Left kidney (tissue), 2 donors: ENCODE results near the gene PPBP. TPM values are rescaled to one million over a fixed set of nuclear protein-coding genes. Genes with fewer than 3 reads are reported as not detected.
"Not testable (repeated sequence)": the region's sequence is repeated elsewhere in the genome, so short reads cannot be mapped to it uniquely, and the experiment has no call there.

Experiments
- DNase-seq: peaks from one replicate; pipeline ENCODE4 v3.0.0-alpha.2; 2013
- polyA plus RNA-seq: library from polyadenylated mRNA; unstranded; fragments of 120-200 nt; gene quantifications from one replicate; pipeline ENCODE4 v1.2.1, GENCODE V29; 2013; ENCODE audit not compliant: insufficient read length

PPBP gene
- polyA plus RNA-seq, 1 donor, result 14.8 TPM

DNA sequence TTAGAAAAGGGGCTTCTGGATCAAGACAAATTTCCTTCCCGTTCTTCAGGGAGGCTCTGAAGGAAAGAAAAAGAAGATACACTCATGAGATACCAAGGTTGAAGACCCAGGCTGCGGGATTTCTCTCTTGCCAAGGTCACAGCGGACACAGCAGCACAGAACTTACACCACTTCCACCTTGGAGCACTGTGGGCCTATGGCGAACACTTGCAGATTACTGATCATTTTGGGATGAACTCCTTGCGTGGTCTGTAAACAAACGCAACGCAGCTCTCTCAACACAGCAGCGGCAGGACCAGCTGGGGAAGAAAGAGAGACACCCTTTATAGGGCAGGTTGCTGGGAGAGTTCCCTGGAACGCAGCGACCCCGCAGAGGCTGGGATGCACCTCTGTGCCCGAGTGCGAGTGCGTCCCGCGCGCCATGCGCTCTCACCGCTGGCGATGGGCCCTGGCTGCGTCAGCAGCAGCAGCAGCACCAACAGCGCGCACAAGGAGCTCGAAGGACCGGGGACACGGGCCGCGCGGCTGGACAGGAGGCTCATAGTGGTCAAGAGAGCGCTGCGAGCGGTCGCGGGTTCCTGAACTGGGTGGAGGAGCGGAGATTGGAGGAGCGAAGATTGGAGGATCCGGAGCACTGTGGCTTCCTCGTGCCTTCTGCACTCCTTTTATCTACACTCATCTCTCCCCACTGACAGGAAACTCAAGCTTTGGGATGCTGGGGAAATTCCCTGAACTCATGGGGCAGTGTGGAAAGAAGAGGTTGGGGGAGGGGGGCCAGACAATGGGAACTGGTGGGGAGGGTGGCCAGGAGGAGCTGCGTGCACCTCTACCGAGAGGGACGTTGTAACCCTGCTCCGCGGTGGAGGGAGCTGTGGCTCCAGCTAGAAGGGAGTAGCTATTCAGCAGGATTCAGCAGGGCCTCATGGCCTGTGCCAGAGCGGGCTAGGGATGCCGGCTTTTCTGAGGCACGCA lies 10.3 kb upstream of the PPBP start, which contains the start of gene CXCL5:
TSS of gene CXCL5 (minus strand) at position 638 of the 972 bp plus-strand sequence. CDS start at position 542, 96 bp downstream.
- no peak for DNase-seq

DNA sequence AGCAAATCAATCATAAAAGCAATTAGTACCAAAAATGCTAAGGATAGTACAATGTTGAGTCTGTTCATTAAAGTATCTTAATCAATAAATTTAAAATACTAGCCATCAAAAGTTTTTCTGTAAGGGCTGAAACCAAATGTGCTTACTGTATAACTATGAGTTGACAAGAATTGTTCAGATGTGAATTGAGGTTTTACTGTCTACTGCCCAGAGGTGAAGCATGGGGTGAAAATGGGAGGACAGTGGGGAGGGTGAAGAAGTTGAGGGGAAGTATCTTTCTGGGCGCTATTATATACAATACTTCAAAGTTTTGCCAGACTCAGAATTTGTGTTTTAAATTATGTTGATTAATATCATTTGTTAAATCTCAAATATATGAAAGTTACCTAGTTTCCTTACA lies 4.1 kb upstream of the PPBP start:
- no peak for DNase-seq

GRCh38 chr4:73991742-73992000 lies 3.7 kb upstream of the PPBP start:
- DNase-seq, result no peak

DNA sequence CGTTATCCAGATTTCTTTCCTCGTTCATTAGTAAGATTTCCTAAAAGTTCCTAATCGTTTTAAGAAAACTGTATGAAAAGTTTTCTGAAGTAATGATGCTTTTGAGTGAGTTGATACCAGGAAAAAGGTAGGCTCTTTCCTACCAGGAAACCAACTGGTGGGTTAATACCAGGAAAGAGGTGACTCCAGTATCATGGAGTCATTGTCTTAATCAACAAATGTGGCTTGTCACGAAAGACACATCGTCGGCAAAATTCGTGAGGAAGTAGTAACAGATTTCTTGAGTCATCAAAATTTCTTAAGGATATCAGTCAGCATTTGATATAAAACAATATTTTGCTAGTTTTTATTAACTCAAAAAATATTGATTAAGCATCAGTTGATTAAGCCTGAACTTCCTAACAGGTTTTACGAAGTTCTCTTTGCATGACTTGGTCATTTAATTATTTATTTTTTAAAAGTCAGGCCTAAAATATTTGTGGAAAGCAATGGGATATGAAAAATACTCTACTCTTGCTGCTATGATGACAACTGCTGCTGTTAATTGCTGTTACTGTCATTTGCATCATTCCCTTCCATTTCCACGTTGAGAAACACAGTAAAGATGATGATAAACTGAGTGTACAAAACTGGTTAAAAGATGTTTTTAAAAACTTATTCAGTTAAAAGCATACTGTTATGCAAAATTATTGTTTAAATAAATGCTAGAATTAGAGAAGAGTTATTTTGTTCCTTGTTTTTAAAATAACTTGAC lies 3.2 kb upstream of the PPBP start:
- no peak for DNase-seq

GRCh38 chr4:73989928-73990327 lies 1.9 kb upstream of the PPBP start:
- DNase-seq, result no peak

GRCh38 chr4:73989031-73989430 lies 1.0 kb upstream of the PPBP start:
- DNase-seq, result no peak

DNA sequence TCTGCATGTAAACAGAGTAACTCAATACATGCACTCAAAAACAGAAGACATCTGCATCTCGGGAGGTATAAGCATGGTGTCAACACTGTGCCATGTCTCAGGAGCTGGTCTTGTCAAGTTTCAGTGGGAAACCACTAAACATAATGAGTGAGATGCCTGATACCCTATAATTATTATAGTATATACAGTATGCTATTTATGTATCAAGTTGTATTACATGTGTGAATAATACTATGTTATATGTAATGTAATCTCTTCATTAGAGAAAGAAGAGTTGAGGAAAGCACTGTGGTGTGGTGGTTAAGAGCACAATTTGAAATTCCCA lies 2.5 kb downstream of the PPBP start:
- DNase-seq, result no peak

- DNase-seq, result no peak
Observed at GRCh38 chr4:73984736-73985527, 3.1 kb downstream of the PPBP start.

DNA sequence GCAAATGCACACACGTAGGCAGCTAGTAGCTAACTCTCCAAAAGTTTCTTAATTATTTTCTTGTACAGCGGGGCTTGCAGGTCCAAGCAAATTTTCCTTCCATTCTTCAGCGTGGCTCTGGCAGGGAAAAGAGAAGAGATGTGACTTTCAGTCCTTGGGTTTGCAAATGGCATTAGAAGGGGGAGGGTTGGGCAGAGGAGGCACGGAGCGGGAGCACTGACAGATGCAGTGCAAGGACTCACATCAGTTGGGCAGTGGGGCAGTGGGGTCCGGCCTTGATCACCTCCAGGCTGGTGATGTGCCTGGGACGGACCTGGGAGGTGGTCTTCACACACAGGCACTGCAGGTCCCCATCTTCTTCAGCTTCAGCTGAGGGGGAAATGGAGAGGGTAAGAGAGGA lies 6.8 kb downstream of the PPBP start:
- DNase-seq, result not testable (repeated sequence)

- DNase-seq, result no peak
Observed at GRCh38 chr4:73979407-73979957, 8.5 kb downstream of the PPBP start.

DNA sequence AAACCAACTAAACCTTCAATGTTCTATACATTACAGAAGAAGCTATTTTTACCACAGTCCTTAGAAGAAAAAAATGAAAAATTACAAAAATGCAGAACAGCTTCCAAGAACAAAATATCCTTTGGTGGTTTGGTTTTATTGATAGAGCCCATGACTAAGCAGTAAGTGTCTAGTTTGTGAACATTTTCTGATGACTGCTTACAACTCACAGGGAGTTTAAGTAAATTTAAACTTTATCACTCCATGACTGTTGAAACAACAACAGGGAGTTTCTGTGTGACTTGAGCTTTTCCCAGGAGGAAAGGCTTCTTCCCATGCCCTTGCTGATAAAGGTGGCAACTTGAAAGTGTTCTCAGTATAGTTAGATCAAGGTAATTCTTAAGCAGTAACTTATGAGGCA lies 9.1 kb downstream of the PPBP start:
- DNase-seq, result no peak

GRCh38 chr4:73976716-73977115 lies 11.3 kb downstream of the PPBP start:
- DNase-seq, result no peak

GRCh38 chr4:73976217-73976616 lies 11.8 kb downstream of the PPBP start:
- DNase-seq, result no peak

GRCh38 chr4:73974352-73974751 lies 13.6 kb downstream of the PPBP start:
- no peak for DNase-seq

- DNase-seq, result no peak
Observed at GRCh38 chr4:73970945-73971344, 17.0 kb downstream of the PPBP start.

- no peak for DNase-seq
Observed at GRCh38 chr4:73970011-73970410, 18.0 kb downstream of the PPBP start.

GRCh38 chr4:73967866-73968265 lies 20.1 kb downstream of the PPBP start:
- DNase-seq, result no peak

- no peak for DNase-seq
Observed at GRCh38 chr4:73964862-73965611, 23.0 kb downstream of the PPBP start.

- no peak for DNase-seq
Observed at GRCh38 chr4:73962724-73963123, 25.3 kb downstream of the PPBP start.

- not testable (repeated sequence) for DNase-seq
Observed at GRCh38 chr4:73959041-73959440, 28.9 kb downstream of the PPBP start.

GRCh38 chr4:73952352-73952751 lies 35.6 kb downstream of the PPBP start:
- no peak for DNase-seq
